ENCODE data around the gene RASL10B. TPM values are rescaled to one million over a fixed set of nuclear protein-coding genes. Genes with fewer than 3 reads are reported as not detected.

Gene RASL10B
- total RNA-seq, 1 donor from 2014 or later = 16.2 TPM

DNA sequence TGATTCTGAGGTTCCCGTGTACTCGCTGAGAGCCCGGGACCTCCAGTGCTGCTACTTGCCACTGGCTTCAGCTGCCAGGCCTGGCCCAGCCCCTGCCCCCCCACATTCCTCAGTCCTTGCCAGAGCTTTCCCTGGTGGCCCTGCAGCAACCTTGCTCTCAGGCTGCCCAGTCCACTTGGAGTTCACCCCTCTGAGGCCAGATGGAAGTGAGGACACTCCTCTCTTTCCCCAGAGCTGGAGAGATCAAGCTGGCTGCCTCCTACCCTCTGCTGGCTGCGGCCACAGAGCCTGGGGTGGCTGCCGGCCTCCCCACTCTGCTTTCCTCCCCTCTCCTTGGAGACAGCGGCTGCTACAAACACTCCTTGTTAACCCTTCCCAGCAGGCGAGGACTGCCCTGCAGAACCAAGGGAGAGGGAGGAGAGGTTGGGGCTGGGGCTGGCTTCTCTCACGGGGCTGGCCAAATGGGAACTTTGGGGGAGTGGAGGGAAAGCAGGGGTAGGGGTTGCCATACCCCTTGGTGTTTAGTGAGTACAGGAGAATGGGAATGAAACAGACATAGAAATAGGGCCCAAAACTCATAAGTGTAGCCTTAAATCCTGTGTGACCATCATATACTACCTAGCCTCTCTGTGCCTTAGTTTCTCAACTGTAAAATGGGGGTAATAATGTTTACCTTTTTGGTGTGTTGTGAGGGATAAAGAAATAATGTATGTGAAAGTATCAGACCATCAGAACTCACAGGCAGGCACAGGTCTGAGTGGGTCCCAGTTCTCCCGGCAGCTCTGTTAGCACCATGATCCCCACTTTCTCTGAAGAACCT, 21.7 kb downstream of the RASL10B start, which contains the start of gene GAS2L2:
Gene GAS2L2 (minus strand): TSS at position 295 of the 820 bp plus-strand sequence. CDS start 389 bp downstream, outside the sequence.
- Mint-ChIP-seq H3K9me3 (ENCODE audit: unreplicated experiment) (no peaks in the 10 kb centered on the region), H3K27ac (ENCODE audit: unreplicated experiment) (no peak within 1 kb of the TSS), H3K4me1 (ENCODE audit: unreplicated experiment) (peaks cover 7% of the 10 kb centered on the region)

DNA sequence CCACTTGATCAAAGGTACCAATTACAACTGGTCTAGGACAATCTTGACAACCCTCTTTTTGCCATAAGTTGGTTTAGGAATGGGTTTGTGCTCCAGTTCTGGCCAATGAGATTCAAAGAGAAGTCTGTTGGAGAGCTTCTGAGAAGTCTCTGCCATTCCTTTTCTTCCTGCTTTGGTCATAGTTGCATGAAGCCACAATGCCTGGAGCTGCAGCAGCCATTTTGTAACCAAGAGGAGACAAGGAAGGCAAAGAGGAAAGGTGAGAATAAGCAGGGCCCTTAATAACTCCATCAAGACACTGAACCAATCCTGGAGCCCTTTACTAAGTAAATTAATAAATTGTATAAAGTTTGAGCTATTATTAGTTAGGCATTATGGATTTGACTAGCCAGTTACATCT, 25.8 kb downstream of the RASL10B start:
- Mint-ChIP-seq H3K27me3 (ENCODE audit: unreplicated experiment) (peaks cover 7% of the 10 kb centered on the region), H3K36me3 (ENCODE audit: unreplicated experiment) (no peaks in the 10 kb centered on the region), H3K4me3 (ENCODE audit: unreplicated experiment) (no peak overlapping the region), H3K27ac (ENCODE audit: unreplicated experiment) (no peak overlapping the region), H3K9me3 (ENCODE audit: unreplicated experiment) (no peaks in the 10 kb centered on the region), H3K4me1 (ENCODE audit: unreplicated experiment) (no peaks in the 10 kb centered on the region)
- no peak for DNase-seq (ENCODE audit: extremely low spot score, unreplicated experiment)
- TF ChIP-seq, protein P1, sequence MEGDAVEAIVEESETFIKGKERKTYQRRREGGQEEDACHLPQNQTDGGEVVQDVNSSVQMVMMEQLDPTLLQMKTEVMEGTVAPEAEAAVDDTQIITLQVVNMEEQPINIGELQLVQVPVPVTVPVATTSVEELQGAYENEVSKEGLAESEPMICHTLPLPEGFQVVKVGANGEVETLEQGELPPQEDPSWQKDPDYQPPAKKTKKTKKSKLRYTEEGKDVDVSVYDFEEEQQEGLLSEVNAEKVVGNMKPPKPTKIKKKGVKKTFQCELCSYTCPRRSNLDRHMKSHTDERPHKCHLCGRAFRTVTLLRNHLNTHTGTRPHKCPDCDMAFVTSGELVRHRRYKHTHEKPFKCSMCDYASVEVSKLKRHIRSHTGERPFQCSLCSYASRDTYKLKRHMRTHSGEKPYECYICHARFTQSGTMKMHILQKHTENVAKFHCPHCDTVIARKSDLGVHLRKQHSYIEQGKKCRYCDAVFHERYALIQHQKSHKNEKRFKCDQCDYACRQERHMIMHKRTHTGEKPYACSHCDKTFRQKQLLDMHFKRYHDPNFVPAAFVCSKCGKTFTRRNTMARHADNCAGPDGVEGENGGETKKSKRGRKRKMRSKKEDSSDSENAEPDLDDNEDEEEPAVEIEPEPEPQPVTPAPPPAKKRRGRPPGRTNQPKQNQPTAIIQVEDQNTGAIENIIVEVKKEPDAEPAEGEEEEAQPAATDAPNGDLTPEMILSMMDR (IDR thresholded peaks at IDR 0.05) = no peak

More for the DNA sequence above, 21.7 kb downstream of the RASL10B start, which contains the start of gene GAS2L2:
- no peak within 1 kb of the TSS for H3K4me3 Mint-ChIP-seq (ENCODE audit: unreplicated experiment)
- no peak for DNase-seq (ENCODE audit: extremely low spot score, unreplicated experiment)
- peaks cover 32% of the 10 kb centered on the region for H3K27me3 Mint-ChIP-seq (ENCODE audit: unreplicated experiment)
- no peaks in the 10 kb centered on the region for H3K36me3 Mint-ChIP-seq (ENCODE audit: unreplicated experiment)
- TF ChIP-seq, protein P1 (IDR thresholded peaks at IDR 0.05) = no peak

DNA sequence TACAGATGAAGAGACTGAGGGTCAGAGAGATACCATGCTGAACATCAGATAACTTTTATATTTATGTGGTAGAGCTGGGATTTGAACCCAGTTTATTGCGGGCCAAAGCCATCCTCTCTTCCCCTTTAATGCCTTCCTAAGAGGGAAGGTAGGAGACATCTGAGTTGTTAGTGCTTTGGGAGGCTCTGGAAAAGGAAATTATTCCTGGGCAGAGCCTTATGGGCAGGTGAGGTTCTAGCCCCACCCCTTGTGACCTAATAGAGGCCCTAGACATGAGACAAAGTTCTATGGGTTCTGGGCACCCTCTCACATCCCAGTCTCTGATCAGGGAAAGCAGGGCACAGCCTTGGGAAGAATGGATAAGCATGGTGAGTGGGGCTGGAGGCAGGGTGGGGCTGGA, 29.1 kb downstream of the RASL10B start, which contains the start of gene C17orf50:
Gene C17orf50 (plus strand): TSS at position 301 of the 400 bp plus-strand sequence. CDS start 55 bp downstream, at position 356.
- peaks cover 4% of the 10 kb centered on the region for H3K27me3 Mint-ChIP-seq (ENCODE audit: unreplicated experiment)

DNA sequence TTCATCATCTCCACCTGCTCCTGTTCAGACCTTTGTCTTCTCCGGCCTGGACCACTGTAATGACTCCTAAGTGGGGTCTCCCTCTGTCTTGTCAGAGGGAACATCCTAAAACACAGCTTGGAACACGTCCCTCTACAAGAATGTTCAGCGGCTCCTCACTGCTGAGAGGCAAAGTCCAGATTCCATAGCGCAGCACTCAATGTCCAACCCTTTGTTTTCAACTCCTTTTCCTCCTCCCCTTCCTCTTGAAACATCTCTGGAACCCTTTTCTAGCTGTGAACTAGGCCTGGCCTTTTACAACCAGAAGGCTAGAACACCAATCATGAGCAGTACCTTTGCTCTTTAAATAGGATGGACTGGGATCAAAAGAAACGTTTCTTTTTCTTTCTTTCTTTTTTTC, 30.2 kb downstream of the RASL10B start:
- Mint-ChIP-seq H3K4me1 (ENCODE audit: unreplicated experiment) (peaks cover 20% of the 10 kb centered on the region), H3K27me3 (ENCODE audit: unreplicated experiment) (peaks cover 4% of the 10 kb centered on the region), H3K27ac (ENCODE audit: unreplicated experiment) (no peak overlapping the region)

More for the DNA sequence above, 29.1 kb downstream of the RASL10B start, which contains the start of gene C17orf50:
- DNase-seq (ENCODE audit: extremely low spot score, unreplicated experiment) = no peak
- no peak within 1 kb of the TSS for H3K27ac Mint-ChIP-seq (ENCODE audit: unreplicated experiment)
- H3K4me3 Mint-ChIP-seq (ENCODE audit: unreplicated experiment) = no peak within 1 kb of the TSS
- TF ChIP-seq, protein P1 (IDR thresholded peaks at IDR 0.05) = no peak
- peaks cover 15% of the 10 kb centered on the region for H3K4me1 Mint-ChIP-seq (ENCODE audit: unreplicated experiment)
- no peaks in the 10 kb centered on the region for H3K9me3 Mint-ChIP-seq (ENCODE audit: unreplicated experiment)
- H3K36me3 Mint-ChIP-seq (ENCODE audit: unreplicated experiment) = no peaks in the 10 kb centered on the region

DNA sequence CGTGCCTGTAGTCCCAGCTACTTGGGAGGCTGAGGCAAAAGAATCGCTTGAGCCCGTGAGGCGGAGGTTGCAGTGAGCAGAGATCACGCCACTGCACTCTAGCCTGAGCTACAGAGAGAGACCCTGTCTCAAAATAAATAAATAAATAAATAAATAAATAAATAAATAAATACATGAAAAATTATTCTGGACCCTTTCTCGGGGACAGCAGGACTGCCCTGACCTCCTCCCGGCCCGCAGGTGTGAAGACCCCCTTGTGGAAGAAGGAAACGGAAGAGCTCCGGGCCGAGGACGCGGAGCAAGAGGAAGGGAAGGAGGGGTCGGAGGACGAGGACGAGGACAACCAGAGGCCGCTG, 32.3 kb downstream of the RASL10B start:
- no peak for DNase-seq (ENCODE audit: extremely low spot score, unreplicated experiment)
- H3K9me3 Mint-ChIP-seq (ENCODE audit: unreplicated experiment) = no peaks in the 10 kb centered on the region

More for the DNA sequence above, 30.2 kb downstream of the RASL10B start:
- no peak overlapping the region for H3K4me3 Mint-ChIP-seq (ENCODE audit: unreplicated experiment)
- H3K9me3 Mint-ChIP-seq (ENCODE audit: unreplicated experiment) = no peaks in the 10 kb centered on the region
- no peaks in the 10 kb centered on the region for H3K36me3 Mint-ChIP-seq (ENCODE audit: unreplicated experiment)
- no peak for DNase-seq (ENCODE audit: extremely low spot score, unreplicated experiment)
- TF ChIP-seq, protein P1 (IDR thresholded peaks at IDR 0.05) = no peak

More for the DNA sequence above, 32.3 kb downstream of the RASL10B start:
- no peaks in the 10 kb centered on the region for H3K36me3 Mint-ChIP-seq (ENCODE audit: unreplicated experiment)
- H3K4me1 Mint-ChIP-seq (ENCODE audit: unreplicated experiment) = peaks cover 20% of the 10 kb centered on the region
- TF ChIP-seq, protein P1 (IDR thresholded peaks at IDR 0.05) = no peak
- H3K4me3 Mint-ChIP-seq (ENCODE audit: unreplicated experiment) = peak overlapping the region; percentile 73
- peaks cover 4% of the 10 kb centered on the region for H3K27me3 Mint-ChIP-seq (ENCODE audit: unreplicated experiment)
- H3K27ac Mint-ChIP-seq (ENCODE audit: unreplicated experiment) = no peak overlapping the region

All from osteocyte (in vitro differentiated cells).